Activated T-cell treated with anti-CD3 and anti-CD28 coated beads, Interleukin-2, amount 50 U/mL, for 1 hour (primary cell): Measurements from ENCODE around the gene ITGA11.
"Not testable (repeated sequence)": the region's sequence is repeated elsewhere in the genome, so short reads cannot be mapped to it uniquely, and the experiment has no call there.

ENCODE experiments used
- DNase-seq: peaks from one replicate; pipeline ENCODE4 v3.0.0-alpha.2; 2020

The ITGA11 gene

DNA sequence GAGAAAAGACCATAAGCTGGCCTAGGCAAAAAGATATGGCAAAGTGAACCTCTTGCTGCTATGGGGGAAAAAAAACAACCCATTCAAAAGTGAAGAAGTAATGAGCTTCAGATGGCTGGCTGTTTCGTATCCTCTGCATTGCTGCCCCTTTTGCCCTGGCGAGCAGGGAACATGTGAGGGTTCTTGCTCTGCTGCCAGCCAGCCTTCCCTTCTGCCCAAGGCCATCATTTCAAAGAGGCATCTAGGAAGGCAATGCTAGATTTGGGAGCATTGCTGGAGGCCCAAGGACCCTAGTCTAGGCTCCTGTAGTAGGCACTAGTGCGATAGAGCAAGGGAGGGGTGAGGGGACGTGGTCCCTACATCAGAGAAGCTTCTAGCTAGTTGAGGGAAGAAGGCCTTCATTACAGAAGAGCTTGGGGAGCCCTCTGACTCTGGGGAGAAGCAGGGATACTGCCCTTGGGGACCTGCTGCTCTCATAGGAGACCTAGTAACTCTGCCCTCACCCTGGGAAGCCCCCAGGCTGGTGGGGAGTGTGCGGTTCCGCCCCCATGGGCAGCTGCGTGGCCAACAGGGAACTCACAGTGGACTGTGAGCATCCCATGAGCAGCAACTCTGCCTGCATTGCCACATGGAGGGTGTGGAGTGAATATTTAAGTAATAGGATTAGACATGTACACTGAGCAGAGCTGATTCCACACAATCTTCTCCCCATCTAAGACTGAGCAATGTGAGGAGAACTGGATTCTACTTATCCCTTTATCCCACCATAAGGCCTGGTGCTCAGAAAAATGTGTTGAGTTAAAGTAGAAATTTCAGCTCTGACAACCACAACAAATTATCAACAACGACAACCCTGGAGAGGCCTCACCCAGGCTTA lies 21.3 kb downstream of the ITGA11 start:
- no peak for DNase-seq

DNA sequence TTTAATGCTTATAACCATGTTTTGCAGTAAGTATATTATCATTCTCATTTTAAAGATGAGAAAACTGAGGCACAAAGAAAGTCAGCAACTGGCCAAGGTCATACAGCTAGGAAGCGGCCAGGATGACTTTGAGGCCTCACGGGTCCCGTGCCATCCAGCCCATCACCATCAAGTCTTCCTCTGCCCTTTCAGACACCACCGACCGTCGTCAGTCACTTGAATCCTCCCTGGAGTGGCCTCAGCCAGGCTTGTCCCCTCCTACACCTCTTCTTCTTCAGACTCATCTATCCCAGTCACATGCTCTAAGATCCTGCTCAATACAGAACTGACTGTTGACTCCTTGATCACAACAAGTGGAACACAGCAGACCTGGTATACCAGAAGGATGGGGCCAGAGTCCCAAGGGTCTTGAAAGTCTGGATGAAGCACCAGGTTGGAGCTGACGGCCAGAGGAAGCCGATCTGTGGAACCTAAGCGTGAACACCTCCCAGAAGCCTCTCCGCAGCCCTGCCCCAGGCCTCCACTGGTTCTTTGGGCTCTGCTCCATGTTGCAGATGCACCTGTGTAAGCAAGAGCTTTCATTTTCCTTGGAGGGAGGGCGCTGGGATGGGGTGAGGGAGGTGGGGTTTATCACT lies 22.1 kb downstream of the ITGA11 start:
- no peak for DNase-seq

DNA sequence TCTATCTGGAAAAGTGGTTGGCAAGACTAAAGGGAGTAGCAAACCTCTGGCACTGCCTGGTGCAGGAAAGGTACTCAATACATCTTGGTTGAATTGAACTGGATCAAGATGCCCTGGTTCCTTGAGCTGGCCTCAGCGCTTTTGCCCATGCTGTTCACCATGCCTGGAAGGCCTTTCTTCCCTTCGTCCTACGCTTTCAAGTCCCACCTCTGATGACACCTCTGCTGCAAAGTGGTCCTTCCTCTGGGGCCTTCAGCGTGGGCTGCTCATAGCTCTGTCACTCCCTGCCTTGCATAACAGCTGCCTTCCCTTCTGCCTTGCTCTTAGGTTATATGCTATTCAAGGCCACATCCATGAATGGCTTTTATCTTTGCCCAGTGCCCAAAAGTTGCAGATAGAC lies 23.0 kb downstream of the ITGA11 start:
- DNase-seq: no peak

DNA sequence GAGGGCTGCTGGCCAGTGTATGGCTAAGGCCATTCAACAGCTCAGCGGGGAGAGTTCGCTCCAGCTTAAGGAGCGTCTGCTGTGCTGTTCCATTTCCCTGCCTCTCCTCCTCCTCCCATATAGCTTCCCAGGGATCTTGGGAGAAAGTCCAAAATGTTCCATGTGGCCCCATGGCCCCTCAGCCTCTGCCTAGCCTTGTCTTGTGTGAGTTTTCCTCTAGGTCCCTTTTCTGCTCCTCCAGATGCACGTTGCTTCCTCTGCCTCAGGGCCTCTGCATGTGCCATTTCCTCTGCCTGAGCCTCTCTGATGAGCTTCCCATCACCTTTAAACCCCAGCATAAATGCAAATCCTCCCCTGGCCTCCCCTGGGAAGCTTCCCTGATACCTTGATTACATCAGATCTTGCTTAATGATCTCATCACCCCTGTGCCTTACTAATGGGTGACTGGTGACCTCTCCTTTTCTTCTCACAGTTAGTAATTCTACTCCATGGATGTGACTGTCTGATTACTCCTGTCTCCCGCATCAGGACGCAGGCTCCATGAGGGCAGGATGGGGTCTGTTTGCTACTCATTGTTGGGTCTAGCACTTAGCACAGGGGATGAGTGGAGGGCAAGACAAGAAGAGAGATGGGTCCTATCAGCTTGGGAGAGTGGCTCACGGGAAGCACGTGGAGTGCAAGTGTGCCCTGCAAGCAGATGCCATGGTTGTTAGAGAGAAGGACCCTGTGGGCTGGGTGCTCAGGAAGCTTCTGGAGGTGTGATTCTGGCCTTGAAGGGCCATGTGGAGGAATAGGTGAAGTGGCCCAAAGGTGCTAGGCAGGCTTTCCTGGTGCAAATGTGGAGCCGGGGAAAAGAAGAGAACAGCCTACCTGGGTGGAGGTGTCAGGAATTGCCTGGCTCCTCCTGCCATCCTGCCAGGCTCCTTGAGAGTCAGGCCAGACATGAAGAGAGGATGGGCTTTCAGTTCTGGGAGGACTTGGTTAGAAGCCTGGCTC lies 23.8 kb downstream of the ITGA11 start:
- DNase-seq: no peak

DNA sequence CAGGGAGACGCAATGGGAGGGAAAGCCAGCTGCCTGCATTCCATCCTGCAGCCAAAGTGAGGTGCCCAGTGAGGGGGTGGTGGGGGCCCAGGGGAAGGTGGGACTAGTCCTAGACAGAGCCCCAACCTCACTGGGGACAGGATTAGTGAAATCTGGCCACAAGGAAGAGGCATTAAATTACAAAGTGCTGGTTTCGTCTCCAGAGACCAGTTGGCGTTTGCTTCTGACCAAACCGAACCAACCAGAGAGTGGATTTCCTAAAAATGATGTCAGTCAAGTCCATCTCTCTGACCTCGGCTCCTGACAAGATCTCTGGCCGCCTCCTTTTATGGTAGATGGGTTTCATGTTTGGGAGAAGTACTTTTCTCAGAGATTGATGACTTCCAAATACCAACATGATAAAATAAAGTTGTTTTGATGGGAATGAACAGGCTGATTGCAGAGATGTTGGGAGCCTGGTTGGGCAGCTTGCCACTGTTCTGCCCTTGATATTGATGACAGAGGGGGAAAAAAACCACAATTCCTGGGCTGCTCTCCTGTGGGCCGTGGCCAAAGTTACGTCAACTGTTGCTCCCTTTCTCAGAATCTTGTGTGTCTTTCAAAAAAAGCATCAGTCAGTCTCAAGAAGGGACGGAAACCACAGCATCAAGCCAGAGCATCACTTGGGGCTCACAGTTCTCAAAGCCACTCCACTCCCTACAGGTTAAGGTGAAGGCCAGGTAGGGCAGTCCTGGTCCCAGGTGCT lies 24.6 kb downstream of the ITGA11 start:
- DNase-seq: no peak

DNA sequence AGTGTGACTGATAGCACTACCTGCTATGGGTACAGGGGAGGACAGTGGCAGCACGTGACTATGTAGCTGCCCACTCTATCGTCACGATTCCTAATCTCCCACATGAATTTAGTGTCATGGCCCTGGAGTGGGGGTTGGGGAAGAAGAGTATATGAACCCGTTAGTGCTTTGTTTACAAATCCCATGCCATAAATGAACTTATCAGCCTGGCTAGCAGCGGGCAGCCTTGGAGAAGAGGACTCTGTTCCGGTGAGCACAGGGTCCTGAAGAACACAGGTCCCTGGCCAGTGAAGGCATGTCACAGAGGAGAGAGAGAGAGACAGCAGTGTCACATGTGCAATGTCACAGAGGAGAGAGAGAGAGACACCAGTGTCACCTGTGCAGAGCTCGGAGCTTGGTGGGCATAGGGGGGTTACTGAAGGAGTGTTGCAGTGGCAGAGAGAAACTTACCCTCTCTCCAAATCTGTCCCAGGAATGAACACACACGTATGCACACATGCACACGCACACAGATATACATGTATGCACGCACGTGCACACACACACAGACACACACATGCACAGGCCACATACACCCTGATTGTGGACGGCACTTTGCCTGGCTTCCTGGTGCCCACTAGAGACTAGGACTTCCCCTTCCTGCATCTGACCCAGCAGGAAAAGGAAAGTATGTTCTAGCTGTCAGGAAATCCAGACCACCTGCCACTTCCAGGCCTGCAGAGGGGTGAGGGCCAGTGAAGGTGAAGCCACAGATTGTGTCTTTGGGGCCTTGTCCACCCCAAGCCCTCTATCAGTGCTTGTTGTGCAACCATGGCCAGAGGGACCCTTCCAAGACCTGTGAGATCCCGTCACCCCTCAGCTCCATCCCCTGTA lies 26.3 kb downstream of the ITGA11 start:
- no peak for DNase-seq

DNA sequence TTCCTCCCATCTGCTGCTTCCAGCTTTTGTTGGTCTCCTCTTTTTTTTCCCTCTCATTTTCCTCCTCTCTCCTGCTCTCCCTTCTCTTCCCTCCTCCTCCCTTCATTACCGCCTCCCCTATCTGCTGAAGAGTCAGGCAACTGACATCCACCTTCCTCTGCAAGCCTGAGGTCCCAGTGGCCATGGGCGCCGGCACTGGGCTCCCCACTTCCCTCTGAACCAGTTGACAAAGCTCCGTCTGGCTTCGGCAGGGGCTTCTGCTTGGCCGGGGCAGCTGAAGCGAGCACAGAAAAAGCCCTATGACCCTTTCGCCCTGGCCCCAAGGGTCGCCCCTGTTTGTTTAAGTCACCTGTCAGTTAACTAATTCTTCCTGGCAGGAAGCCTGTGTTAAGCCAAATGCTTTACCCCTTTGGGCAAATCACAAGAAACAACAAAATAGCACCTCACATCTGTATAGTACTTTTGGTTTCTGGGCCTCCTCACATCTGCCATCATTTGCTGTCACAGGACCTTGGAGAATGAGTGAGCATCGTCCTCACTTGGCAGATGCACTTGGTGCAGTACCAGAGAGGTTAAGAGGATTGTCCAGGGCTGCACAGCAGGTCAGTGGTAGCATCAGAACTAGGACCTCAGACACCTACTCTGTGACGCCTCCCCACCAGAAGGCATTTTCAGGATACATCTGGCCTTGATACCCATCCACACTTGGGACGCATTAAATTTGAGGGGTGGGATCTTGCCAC lies 27.7 kb downstream of the ITGA11 start:
- no peak for DNase-seq

DNA sequence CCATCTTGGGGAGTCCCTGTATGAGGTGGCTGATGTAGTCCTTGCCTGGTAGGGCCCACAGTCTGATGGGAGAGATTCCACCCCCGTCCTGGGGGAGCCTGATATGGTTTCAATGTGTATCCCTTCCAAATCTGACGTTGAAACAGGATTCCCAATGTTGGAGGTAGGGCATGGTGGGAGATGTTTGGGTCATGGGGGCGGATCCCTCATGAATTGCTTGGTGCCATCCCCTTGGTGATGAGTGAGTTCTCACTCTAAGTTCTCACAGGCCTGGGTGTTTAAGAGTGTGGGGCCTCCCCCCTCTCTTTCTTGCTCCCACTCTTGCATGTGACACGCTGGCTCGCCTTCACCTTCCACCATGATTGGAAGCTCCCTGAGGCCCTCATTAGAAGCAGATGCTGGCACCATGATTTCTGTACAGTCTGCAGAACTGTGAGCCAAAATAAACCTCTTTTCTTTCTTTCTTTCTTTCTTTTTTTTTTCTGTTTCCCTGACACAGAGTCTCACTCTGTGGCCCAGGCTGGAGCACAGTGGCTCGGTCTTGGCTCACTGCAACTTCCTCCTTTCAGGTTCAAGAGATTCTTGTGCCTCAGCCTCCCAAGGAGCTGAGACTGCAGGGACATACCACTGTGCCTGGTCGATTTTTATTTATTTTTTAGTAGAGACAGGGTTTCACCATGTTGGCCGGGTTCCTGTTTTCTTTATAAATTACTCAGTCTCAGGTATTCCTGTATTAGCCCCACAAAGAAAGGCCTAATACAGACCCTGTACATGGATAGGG lies 28.6 kb downstream of the ITGA11 start:
- no peak for DNase-seq

DNA sequence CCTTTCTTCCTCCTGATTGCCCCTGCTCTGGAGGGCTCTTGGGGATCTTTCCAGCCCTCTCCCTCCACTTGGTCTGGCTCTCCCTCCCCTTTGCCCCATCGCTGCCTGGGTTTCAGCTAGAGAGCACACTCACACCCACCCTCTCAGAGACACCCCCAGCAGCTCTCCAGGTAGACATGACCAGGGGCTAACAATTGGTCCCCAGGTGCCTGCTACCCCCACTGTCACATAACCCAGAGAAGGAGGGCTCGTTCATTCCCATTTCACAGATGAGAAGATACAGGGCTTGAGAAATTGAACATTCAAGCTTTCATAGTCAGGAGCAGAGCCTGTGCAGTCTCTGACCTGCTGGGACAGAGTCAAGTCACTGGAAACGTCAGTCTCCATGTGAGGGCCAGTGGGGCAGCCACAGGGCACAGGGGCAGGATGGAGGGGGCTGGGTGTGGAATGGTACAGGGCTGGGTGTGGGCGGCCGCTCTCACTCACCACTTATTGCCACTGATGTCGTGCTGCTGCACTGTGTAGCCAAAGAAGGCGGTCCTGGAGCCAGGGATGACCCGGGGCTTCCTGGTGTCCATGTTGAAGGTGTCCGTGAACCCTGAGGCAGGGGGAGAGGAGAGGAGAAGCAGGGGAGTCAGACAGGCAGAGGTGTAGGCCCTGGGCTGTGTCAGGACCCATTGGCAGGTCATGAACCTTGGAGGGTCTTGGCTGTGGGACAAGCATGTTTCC lies 29.4 kb downstream of the ITGA11 start:
- no peak for DNase-seq

DNA sequence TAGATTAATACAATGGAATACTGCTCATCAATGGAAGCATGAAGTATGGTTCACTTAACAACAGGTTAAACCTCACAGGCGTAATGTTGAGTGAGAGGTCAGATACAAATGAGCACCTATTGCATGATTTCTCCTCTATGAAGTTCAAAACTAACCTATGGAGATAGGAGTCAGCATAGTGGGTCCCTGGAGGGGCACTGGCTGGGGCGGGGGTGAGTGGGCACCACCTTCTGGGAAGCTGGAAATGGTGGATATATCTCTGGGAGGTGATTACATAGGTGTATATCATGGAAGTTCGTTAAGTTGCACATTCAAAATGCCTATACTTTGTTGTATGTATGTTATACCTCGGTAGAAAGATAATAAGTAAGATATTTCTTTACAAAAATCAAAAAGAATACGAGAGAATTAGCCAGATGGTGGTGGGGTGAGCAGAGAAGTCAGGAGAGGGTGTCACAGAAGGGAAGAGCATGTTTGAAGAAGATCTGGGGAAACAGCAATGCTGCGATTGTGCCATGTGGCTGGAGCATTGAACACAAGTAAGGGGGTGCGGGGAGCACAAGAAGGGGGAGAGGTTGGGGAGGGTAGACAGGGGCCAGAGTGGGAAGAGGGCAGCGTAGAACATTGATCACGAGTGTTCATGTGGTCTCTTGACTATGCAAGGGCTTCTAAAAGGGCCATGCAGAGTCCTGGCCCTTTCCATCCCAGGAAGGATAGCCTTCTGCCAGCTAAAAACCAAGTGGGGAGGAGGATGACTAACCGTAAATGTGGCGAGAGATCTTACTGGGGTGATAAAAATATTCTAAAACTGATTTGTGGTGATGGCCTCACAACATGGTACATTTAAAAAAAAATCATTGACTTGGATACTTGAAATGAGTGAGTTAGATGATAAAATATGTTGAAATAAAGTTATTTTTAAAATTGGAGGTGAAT lies 30.2 kb downstream of the ITGA11 start:
- no peak for DNase-seq

DNA sequence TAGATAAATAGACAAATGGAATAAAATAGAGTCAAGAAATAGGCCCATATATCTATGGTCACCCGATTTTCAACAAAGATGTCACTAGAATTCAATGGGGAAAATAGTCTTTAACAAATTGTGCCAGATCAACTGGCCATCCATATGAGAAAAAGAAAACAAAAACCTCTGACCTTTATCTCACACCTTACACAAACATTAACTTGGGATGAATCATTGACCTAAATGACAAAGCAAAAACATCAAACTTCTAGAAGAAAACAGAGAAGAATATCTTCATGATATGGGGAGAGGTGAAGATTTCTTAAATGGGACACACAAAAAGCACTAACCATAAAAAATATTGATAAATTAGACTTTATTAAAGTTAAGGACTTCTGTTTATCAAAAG lies 31.9 kb downstream of the ITGA11 start:
- DNase-seq: no peak

DNA sequence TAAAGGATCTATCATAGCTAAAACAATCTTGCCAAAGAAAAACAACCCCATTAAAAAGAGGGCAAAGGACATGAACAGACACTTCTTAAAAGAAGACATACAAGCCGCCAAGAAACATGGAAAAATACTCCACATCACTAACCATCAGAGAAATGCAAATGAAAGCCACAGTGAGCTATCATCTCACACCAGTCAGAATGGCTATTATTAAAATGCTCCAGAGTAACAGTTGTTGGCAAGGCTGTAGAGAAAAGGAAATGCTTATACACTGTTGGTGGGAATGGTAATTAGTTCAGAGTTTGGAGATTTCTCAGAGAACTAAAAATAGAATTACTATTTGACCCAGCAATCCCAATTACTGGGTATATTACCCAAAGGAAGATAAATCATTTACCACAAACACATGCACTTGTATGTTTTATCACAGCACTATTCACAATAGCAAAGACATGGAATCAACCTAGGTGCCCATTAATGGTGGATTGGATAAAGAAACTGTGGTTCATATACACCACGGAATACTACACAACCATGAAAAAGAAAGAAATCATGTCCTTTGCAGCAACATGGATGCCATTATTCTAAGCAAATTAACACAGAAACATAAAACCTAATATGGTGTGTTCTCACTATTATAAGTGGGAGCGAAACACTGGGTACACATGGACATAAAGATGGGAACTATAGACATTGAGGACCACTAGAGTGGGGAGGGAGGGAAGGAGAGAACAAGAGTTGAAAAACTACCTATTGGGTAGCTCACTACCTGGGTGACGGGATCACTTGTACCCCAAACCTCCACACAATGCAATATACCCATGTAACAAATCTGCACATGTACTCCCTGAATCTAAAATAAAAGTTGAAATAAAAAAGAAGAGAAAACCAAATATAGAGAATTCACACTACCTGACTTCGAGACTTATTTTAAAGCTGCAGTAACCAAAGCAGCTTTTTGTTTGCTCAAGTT lies 32.6 kb downstream of the ITGA11 start:
- DNase-seq: no peak

DNA sequence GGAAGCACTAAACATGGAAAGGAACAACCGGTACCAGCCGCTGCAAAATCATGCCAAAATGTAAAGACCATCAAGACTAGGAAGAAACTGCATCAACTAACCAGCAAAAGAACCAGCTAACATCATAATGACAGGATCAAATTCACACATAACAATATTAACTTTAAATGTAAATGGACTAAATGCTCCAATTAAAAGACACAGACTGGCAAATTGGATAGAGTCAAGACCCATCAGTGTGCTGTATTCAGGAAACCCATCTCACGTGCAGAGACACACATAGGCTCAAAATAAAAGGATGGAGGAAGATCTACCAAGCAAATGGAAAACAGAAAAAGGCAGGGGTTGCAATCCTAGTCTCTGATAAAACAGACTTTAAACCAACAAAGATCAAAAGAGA lies 34.0 kb downstream of the ITGA11 start:
- DNase-seq: not testable (repeated sequence)

DNA sequence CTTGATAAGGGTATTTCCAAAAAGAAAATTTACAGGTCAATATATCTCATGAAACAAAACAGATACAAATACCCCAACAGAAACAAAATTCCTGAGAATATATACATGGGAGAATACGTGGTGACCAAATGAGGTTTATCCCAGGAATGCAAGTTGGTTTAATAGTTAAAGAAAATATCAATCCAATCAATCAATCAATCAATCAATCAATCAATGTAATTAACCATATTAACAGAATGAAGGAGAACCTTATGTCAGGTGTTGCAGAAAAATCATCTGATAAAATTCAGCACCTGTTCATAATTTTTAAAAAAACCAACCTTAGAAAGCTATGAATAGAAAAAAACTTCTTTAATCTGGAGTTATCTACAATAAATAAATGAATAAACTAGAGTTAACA lies 35.9 kb downstream of the ITGA11 start:
- no peak for DNase-seq

DNA sequence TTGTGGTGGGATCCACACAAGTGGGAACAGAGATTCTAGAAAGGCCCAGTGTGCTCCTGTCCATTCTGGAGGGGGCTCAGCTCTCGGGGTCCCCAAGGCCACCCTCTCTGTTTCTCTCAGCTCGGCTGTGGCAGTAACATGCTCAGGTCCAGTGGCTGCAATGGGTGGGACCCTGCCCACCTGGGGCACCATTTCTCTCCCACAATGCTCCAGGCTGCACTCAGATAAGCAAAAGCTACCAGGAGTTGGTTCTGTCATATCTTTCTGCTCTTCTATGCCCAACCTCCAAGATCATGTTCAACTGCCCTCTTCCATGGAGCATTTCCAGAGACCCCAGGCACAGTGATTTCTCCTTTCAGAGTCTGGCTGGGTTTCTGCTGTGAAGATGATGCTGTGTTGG lies 40.8 kb downstream of the ITGA11 start:
- no peak for DNase-seq

DNA sequence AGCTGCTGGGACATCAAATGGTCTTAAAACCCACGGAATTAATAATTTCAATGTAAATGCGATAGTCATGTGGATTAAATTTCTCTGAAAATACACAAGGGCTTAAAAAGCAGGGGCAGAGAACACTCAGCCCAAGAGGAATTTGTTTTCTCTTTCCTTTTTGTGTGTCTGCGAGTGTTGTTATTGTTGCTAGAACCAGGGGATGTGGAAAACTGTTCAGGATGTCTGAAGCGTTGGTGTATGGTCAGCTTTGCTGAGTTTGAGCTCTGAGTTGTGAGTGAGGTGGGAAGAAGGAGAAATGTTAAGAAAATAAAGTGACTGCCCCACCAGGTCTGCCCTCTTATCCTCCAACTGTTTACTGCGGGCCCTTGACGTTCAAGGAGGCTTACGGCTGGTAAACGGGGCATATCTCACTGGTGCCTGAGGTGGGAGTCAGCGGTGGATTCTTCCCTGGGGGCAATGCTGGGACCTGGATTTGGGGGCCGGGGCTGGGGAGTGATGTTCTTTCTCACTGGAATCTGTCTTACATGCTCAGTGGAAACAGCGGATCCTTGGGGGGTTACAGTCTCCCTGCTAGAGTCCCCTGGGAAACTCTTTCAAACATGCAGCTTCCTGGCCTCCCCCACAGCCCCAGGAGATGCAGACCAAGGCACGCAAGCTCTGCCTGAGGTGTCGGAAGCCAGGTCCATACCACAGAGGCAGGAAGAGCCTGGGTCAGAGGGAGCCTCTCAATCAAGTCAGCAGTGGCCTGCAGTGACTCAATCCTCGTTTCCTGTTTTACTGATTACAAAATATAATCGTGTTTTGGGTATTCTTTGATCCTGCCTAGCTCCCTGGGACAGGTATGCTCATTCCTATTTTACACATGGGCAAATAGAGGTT lies 41.8 kb downstream of the ITGA11 start:
- no peak for DNase-seq
